ENCODE data around the gene DRC3. TPM values are rescaled to one million over a fixed set of nuclear protein-coding genes. Genes with fewer than 3 reads are reported as not detected.

DRC3 gene
- total RNA-seq, 1 experiment from 2014 or later, result 2.3 TPM

DNA sequence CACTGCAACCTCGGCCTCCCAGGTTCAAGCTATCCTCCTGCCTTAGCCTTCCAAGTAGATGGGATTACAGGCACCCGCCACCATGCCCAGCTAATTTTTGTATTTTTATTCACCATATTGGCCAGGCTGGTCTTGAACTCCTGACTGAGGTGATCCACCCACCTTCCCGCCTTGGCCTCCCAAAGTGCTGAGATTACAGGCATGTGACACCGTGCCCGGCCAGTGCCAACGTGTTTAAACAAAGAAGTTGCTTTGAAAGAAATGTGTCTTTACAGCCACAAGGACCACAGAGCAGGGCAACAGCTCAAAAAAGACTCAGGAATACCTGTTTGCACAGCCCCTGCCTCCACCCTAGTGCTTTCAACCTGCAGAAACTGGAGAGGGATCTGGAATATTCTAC is 41.3 kb downstream of the DRC3 start:
- Mint-ChIP-seq H3K9me3 (ENCODE audit: unreplicated experiment) (no peaks in the 10 kb centered on the region), H3K27me3 (ENCODE audit: insufficient read depth, unreplicated experiment) (no peaks in the 10 kb centered on the region), H3K4me3 (ENCODE audit: unreplicated experiment) (no peak overlapping the region), H3K4me1 (ENCODE audit: insufficient read depth, unreplicated experiment) (no peaks in the 10 kb centered on the region), H3K27ac (ENCODE audit: low read depth, unreplicated experiment) (no peak overlapping the region), H3K36me3 (ENCODE audit: insufficient read depth, unreplicated experiment) (peaks cover 11% of the 10 kb centered on the region)
- POLR2A ChIA-PET, result interaction anchor here (0.6 to 0.7 kb wide), 2 partner anchors 79 to 95 kb away, joined by 3 read pairs; no protein-coding TSS in a partner anchor
- TF ChIP-seq, protein P1, sequence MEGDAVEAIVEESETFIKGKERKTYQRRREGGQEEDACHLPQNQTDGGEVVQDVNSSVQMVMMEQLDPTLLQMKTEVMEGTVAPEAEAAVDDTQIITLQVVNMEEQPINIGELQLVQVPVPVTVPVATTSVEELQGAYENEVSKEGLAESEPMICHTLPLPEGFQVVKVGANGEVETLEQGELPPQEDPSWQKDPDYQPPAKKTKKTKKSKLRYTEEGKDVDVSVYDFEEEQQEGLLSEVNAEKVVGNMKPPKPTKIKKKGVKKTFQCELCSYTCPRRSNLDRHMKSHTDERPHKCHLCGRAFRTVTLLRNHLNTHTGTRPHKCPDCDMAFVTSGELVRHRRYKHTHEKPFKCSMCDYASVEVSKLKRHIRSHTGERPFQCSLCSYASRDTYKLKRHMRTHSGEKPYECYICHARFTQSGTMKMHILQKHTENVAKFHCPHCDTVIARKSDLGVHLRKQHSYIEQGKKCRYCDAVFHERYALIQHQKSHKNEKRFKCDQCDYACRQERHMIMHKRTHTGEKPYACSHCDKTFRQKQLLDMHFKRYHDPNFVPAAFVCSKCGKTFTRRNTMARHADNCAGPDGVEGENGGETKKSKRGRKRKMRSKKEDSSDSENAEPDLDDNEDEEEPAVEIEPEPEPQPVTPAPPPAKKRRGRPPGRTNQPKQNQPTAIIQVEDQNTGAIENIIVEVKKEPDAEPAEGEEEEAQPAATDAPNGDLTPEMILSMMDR (IDR thresholded peaks at IDR 0.05; ENCODE audit: unreplicated experiment), result no peak
- DNase-seq (ENCODE audit: unreplicated experiment), result no peak
- intact Hi-C loops (cut with micrococcal nuclease), result no loop called here
- BruUV-seq (replicated peaks), result no TSS peak
- CTCF ChIA-PET, result no interaction called here

DNA sequence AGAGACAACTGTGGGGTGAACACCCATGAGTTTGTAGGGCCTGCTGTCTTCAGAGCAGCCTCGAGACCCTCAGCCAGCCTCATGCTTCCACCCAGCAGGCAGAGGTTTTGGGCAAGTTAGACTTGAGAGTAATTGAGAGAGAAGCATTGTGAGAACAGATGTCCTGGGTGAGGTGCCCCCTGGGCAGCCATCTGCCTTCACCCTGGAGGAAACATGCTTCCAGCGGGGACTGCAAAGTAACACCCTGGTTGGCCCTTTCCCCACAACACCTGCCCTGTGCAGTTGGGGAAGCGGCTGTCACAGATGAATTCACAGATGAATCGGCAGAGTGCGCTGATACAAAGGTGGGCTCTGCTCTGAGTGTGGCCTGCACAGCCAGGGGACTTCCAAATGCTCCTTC is 42.9 kb downstream of the DRC3 start:
- Mint-ChIP-seq H3K27me3 (ENCODE audit: insufficient read depth, unreplicated experiment) (no peaks in the 10 kb centered on the region), H3K27ac (ENCODE audit: low read depth, unreplicated experiment) (no peak overlapping the region), H3K4me3 (ENCODE audit: unreplicated experiment) (no peak overlapping the region), H3K36me3 (ENCODE audit: insufficient read depth, unreplicated experiment) (peaks cover 6% of the 10 kb centered on the region), H3K4me1 (ENCODE audit: insufficient read depth, unreplicated experiment) (no peaks in the 10 kb centered on the region), H3K9me3 (ENCODE audit: unreplicated experiment) (no peaks in the 10 kb centered on the region)
- no TSS peak for BruUV-seq (replicated peaks)
- POLR2A ChIA-PET, result no interaction called here
- CTCF ChIA-PET, result interaction anchor here (0.9 to 1.2 kb wide), 2 partner anchors 18 to 43 kb away, joined by 3 to 6 read pairs; partner anchors contain the start of gene DRC3
- TF ChIP-seq, protein P1 (IDR thresholded peaks at IDR 0.05; ENCODE audit: unreplicated experiment), result no peak
- DNase-seq (ENCODE audit: unreplicated experiment), result no peak
- intact Hi-C loops (cut with micrococcal nuclease), result no loop called here

DNA sequence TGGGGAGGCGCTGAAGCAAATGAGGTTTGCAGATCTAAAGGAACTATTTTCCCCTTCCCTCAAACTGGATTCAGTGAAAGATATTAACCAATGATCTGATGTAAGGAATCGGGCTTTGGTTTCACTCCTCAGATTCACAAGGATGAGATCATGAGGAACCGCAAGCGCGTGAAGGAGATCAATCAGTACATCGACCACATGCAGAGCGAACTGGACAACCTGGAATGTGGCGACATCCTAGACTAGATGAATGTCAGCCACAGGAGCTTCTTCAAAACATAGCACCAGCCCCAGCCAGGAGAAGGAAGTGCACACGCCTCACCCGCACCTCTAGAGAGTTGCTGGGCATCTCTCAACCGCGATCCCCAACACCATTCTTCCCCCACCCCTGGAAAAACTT is 43.8 kb downstream of the DRC3 start:
- H3K27me3 Mint-ChIP-seq (ENCODE audit: insufficient read depth, unreplicated experiment), result no peaks in the 10 kb centered on the region
- no TSS peak for BruUV-seq (replicated peaks)
- no peak overlapping the region for H3K4me3 Mint-ChIP-seq (ENCODE audit: unreplicated experiment)
- intact Hi-C loops (cut with micrococcal nuclease), result no loop called here
- H3K9me3 Mint-ChIP-seq (ENCODE audit: unreplicated experiment), result no peaks in the 10 kb centered on the region
- H3K27ac Mint-ChIP-seq (ENCODE audit: low read depth, unreplicated experiment), result no peak overlapping the region
- ChIA-PET CTCF (interaction anchor here (0.7 to 1.2 kb wide), 3 partner anchors 17 to 97 kb away, joined by 3 to 6 read pairs (median 4); partner anchors contain the start of gene DRC3), POLR2A (no interaction called here)
- H3K4me1 Mint-ChIP-seq (ENCODE audit: insufficient read depth, unreplicated experiment), result no peaks in the 10 kb centered on the region
- TF ChIP-seq, protein P1 (IDR thresholded peaks at IDR 0.05; ENCODE audit: unreplicated experiment), result no peak
- DNase-seq (ENCODE audit: unreplicated experiment), result no peak
- peaks cover 8% of the 10 kb centered on the region for H3K36me3 Mint-ChIP-seq (ENCODE audit: insufficient read depth, unreplicated experiment)

DNA sequence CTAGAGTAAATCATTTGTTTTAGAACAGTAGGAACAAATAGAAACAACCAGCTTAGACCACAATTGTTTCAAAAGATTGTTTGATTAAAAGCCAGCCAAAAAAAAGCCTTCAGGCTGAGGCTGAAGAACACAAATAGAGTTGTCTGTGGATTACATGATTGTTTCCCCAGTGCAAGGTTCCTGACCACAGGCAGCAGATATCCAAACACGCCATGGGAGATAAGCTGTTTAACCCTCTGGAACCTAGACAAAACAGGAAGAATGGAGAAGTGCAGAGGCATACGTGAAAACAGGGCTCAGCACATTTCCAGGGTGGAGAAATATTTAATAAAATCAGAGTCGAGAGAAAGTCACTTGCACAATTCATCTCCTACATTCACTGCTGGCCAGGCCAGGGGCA is 45.3 kb downstream of the DRC3 start:
- Mint-ChIP-seq H3K27me3 (ENCODE audit: insufficient read depth, unreplicated experiment) (no peaks in the 10 kb centered on the region), H3K4me3 (ENCODE audit: unreplicated experiment) (no peak overlapping the region), H3K27ac (ENCODE audit: low read depth, unreplicated experiment) (no peak overlapping the region), H3K9me3 (ENCODE audit: unreplicated experiment) (no peaks in the 10 kb centered on the region), H3K36me3 (ENCODE audit: insufficient read depth, unreplicated experiment) (peaks cover 10% of the 10 kb centered on the region), H3K4me1 (ENCODE audit: insufficient read depth, unreplicated experiment) (no peaks in the 10 kb centered on the region)
- no TSS peak for BruUV-seq (replicated peaks)
- ChIA-PET POLR2A (interaction anchor here (1.1 kb wide), 1 partner anchor 12 kb away, joined by 3 read pairs; no protein-coding TSS in a partner anchor), CTCF (interaction anchor here (0.6 kb wide), 1 partner anchor 12 kb away, joined by 3 read pairs; no protein-coding TSS in a partner anchor)
- TF ChIP-seq, protein P1 (IDR thresholded peaks at IDR 0.05; ENCODE audit: unreplicated experiment), result no peak
- DNase-seq (ENCODE audit: unreplicated experiment), result no peak
- intact Hi-C loops (cut with micrococcal nuclease), result no loop called here

Measured in MCF 10A (cell line).